Cerebellar nuclear complex (tissue), 1 donor: ENCODE measurements around the gene SLC30A5.

Experiments
- DNase-seq, 2 experiments: peaks; one replicate each; lab custom pipeline; 2025; lab: John Stamatoyannopoulos, UW

The SLC30A5 gene

DNA sequence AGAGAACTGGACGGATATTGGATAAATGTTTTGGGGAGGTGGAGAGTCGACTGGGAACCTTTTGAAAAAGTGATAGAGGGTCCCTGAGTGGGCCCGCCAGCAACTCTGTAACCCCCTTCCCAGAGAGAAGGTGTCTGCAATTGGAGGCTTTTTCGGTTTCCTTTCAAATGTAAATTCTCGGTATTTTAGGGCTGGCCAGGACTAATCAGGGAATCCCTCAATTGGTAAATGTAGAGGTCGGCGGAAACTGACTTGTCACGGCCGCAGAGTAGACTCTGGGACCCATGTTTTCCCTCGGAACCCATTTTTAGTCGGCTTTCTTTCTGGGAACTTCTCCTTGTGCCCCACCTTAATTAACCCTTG, 73.7 kb downstream of the SLC30A5 start:
- DNase-seq, result no peak

DNA sequence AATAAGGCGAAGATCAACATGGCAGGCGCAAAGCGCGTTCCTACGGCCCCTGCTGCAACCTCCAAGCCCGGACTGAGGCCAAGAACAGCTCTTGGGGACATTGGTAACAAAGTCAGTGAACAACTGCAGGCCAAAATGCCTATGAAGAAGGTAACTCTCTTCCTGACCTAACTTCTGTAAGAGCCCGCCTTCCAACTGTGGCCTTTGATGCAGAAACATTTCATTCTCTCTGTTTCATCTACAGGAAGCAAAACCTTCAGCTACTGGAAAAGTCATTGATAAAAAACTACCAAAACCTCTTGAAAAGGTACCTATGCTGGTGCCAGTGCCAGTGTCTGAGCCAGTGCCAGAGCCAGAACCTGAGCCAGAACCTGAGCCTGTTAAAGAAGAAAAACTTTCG, 74.1 kb downstream of the SLC30A5 start:
- DNase-seq, result no peak

DNA sequence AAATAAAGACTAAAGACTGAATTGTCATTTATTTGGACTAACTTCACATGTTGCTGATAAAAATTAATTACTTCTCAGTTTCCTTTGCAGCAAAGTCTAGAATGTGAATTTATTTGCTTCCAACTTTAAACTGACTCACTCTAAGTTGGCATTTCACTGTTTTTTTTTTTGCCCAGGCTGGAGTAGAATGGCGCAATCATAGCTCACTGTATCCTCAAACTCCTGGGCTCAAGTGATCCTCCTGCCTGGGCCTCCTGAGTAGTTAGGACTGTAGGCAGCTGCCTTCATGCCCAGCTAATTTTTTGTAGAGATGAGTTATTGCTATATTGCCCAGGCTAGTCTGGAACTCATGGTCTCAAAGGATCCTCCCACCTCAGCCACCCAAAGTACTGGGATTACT, 76.7 kb downstream of the SLC30A5 start:
- DNase-seq, result no peak

DNA sequence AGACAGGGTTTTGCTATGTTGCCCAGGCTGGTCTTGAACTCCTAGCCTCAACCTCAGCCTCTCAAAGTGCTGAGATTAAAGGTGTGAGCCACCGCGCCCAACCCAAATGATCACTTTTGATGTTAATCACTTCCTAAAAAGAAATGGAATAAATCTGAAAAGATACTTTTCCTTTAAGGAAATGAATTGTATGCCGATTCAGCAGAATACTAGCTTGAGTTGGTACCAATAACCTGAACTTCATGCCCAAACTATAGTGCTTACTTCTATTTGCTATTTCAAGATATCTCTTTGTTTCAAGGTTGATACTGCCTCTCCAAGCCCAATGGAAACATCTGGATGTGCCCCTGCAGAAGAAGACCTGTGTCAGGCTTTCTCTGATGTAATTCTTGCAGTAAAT, 77.2 kb downstream of the SLC30A5 start:
- no peak for DNase-seq
